DOHH2 (cell line): ENCODE data around the gene CDC6.

Source experiments
- H3F3A ChIP-seq: fragments of 200-600 bp; sonication (generic), shearing (Covaris generic); 2 replicates; pipeline ENCODE4 v1.6.0; 2016; ENCODE audit warnings: antibody characterized with exemption, mild to moderate bottlenecking; ENCODE audit not compliant: control insufficient read depth, insufficient read depth
- H3K27ac ChIP-seq: fragments of 200-600 bp; sonication (generic); 2 replicates; pipeline ENCODE4 v1.5.1; 2014; ENCODE audit warnings: low read depth, mild to moderate bottlenecking, low read length, moderate library complexity
- H3K27me3 ChIP-seq: fragments of 200-600 bp; sonication (generic); 2 replicates; pipeline ENCODE4 v1.6.1; 2014; ENCODE audit warnings: mild to moderate bottlenecking, low read length, mixed read lengths; ENCODE audit not compliant: control insufficient read depth
- H3K36me3 ChIP-seq: fragments of 200-600 bp; sonication (generic); 2 replicates; pipeline ENCODE4 v1.6.1; 2014; ENCODE audit warnings: mild to moderate bottlenecking, low read length, moderate library complexity, mixed read lengths; ENCODE audit not compliant: control insufficient read depth
- H3K4me1 ChIP-seq: fragments of 200-600 bp; sonication (generic); 2 replicates; pipeline ENCODE4 v1.6.1; 2014; ENCODE audit warnings: mild to moderate bottlenecking, low read length, mixed read lengths; ENCODE audit not compliant: control insufficient read depth
- H3K4me2 ChIP-seq: fragments of 200-600 bp; sonication (generic); 2 replicates; pipeline ENCODE4 v1.6.0; 2014; ENCODE audit warnings: mild to moderate bottlenecking, low read length, moderate library complexity
- H3K4me3 ChIP-seq: fragments of 200-600 bp; sonication (generic); 2 replicates; pipeline ENCODE4 v1.5.1; 2014; ENCODE audit warnings: mild to moderate bottlenecking, low read length, mixed read lengths
- H3K79me2 ChIP-seq: fragments of 200-600 bp; sonication (generic); 2 replicates; pipeline ENCODE4 v1.6.1; 2014; ENCODE audit warnings: mild to moderate bottlenecking, low read length, mixed read lengths; ENCODE audit not compliant: control insufficient read depth
- H3K9me2 ChIP-seq: fragments of 200-600 bp; sonication (generic); replicated peaks from 2 replicates; pipeline ENCODE4 v1.6.1; 2014; ENCODE audit warnings: mild to moderate bottlenecking, low read length, mixed read lengths; ENCODE audit not compliant: control insufficient read depth
- H3K9me3 ChIP-seq: fragments of 200-600 bp; sonication (generic); 2 replicates; pipeline ENCODE4 v1.6.1; 2014; ENCODE audit warnings: antibody characterized with exemption, low read length, mixed read lengths; ENCODE audit not compliant: control insufficient read depth, insufficient read depth
- H4K20me1 ChIP-seq: fragments of 200-600 bp; sonication (generic); 2 replicates; pipeline ENCODE4 v1.6.0; 2014; ENCODE audit warnings: low read depth, mild to moderate bottlenecking, antibody characterized with exemption, low read length, moderate library complexity; ENCODE audit not compliant: control insufficient read depth, insufficient read depth
- EZH2phosphoT487 ChIP-seq: fragments of 200-600 bp; sonication (generic); IDR thresholded peaks from 2 replicates; pipeline ENCODE4 v1.6.1; 2017; ENCODE audit warnings: borderline replicate concordance, mild to moderate bottlenecking, antibody characterized with exemption, low read length, moderate library complexity, mixed read lengths
- TF ChIP-seq, protein P1 (sequence below): fragments of 200-600 bp; sonication (generic); IDR thresholded peaks from one replicate; pipeline ENCODE4 v1.5.1; 2014; ENCODE audit warnings: antibody characterized with exemption, mild to moderate bottlenecking, low read depth, low read length; ENCODE audit not compliant: poor library complexity, severe bottlenecking

The CDC6 gene

DNA sequence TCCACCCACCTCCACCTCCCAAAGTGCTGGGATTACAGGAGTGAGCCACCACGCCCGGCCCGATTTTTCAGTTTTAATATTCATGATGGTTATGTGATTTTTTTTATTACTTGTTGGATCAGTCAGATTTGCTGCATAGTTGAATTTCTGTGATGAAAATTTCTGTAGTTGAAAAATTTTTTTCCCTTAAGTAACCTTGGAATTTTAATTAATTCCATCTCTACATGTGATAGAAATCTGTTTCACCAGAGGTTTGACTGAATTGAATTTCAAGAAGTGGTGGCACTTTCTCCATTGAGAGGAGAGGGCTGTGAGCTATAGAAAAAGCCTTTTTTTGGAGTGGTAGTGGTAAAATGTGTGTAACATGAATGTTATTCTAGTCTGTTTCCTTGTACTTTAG, 43.9 kb upstream of the CDC6 start:
- Histone ChIP-seq H3K27me3 (no peaks in the 10 kb centered on the region), H3K27ac (no peak overlapping the region), H3K4me2 (no peak overlapping the region), H4K20me1 (no peaks in the 10 kb centered on the region), H3K79me2 (peaks cover 38% of the 10 kb centered on the region), H3K9me2 (no peaks in the 10 kb centered on the region), H3K4me1 (no peaks in the 10 kb centered on the region), H3K4me3 (no peak overlapping the region), H3K9me3 (no peaks in the 10 kb centered on the region), H3K36me3 (no peaks in the 10 kb centered on the region), H3F3A (peaks cover 7% of the 10 kb centered on the region; the same call in 1 of the 2 replicates)
- TF ChIP-seq, protein P1, sequence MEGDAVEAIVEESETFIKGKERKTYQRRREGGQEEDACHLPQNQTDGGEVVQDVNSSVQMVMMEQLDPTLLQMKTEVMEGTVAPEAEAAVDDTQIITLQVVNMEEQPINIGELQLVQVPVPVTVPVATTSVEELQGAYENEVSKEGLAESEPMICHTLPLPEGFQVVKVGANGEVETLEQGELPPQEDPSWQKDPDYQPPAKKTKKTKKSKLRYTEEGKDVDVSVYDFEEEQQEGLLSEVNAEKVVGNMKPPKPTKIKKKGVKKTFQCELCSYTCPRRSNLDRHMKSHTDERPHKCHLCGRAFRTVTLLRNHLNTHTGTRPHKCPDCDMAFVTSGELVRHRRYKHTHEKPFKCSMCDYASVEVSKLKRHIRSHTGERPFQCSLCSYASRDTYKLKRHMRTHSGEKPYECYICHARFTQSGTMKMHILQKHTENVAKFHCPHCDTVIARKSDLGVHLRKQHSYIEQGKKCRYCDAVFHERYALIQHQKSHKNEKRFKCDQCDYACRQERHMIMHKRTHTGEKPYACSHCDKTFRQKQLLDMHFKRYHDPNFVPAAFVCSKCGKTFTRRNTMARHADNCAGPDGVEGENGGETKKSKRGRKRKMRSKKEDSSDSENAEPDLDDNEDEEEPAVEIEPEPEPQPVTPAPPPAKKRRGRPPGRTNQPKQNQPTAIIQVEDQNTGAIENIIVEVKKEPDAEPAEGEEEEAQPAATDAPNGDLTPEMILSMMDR: no peak
- TF ChIP-seq EZH2phosphoT487: no peak

DNA sequence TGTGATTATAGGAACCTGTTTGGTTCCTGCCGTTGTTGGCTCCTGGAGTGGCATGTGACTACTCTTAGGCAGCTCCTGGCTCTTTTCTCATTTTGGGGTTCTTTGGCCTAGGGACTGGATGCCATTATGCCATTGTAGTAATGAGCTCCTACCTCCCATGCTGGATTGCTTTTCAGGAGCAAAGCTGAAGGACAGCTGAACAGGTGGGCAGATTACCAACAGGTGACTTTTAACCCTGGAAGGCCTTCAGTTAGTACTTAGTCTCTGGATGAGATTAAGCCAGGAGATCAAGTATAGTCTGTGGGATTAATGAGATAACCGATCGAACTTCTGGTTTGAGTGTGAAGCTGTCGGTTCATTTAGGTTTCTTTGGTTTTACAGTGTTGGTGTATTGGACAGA, 43.4 kb upstream of the CDC6 start:
- peaks cover 42% of the 10 kb centered on the region for H3K79me2 ChIP-seq
- H3K27me3 ChIP-seq: no peaks in the 10 kb centered on the region
- H3K27ac ChIP-seq: no peak overlapping the region
- no peak overlapping the region for H3K4me2 ChIP-seq
- H3K4me1 ChIP-seq: no peaks in the 10 kb centered on the region
- no peaks in the 10 kb centered on the region for H4K20me1 ChIP-seq
- H3K36me3 ChIP-seq: no peaks in the 10 kb centered on the region
- peaks cover 7% of the 10 kb centered on the region; the same call in 1 of the 2 replicates for H3F3A ChIP-seq
- no peak overlapping the region for H3K4me3 ChIP-seq
- no peak for TF ChIP-seq EZH2phosphoT487
- TF ChIP-seq, protein P1: no peak
- no peaks in the 10 kb centered on the region for H3K9me3 ChIP-seq
- H3K9me2 ChIP-seq: no peaks in the 10 kb centered on the region

DNA sequence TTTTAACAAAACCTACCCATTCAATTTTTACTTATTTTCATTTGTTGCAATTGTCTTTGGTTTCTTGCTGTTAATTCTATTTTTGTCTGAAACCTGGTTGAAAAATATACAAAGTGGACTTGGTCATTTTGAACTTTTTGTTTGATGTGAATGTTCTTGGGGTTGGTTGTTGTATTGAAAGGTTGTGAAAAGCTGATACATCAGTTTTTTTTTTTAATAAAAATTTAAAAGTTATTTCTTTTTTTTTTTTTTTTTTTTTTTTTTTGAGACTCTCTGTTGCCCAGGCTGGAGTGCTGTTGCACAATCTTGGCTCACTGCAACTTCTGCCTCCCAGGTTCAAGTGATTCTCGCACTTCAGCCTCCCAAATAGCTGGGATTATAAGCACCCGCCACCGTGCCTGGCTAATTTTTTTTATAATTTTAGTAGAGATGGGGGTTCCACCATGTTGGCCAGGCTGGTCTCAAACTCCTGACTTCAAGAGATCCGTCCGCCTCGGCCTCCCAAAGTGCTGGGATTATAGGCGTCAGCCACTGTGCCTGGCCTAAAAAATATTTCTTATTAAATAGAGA, 39.7 kb upstream of the CDC6 start:
- Histone ChIP-seq H3K4me3 (no peak overlapping the region), H3K4me1 (no peaks in the 10 kb centered on the region), H3K4me2 (no peak overlapping the region), H4K20me1 (no peaks in the 10 kb centered on the region), H3K27me3 (no peaks in the 10 kb centered on the region), H3K9me2 (no peaks in the 10 kb centered on the region), H3F3A (peaks cover 3% of the 10 kb centered on the region; the same call in 1 of the 2 replicates), H3K9me3 (no peaks in the 10 kb centered on the region), H3K79me2 (peaks cover 35% of the 10 kb centered on the region), H3K36me3 (no peaks in the 10 kb centered on the region), H3K27ac (no peak overlapping the region)
- no peak for TF ChIP-seq EZH2phosphoT487
- TF ChIP-seq, protein P1: no peak
